HepG2 (cell line): ENCODE results near the gene ITGB5. TPM values are rescaled to one million over a fixed set of nuclear protein-coding genes. Genes with fewer than 3 reads are reported as not detected.

ENCODE experiments used
- ATAC-seq: fragments of 200-7000 bp; cut with Tn5 transposase; 3 replicates; pipeline ENCODE4 v1.9.1; 2020; ENCODE audit warnings: mild to moderate bottlenecking, moderate library complexity
- BruUV-seq: library from RNA; stranded (reverse); fragments of 400-500 nt; replicated peaks from 2 replicates; lab custom pipeline; 2021; lab: Mats Ljungman, UMichigan
- CTCF ChIA-PET: fragments of 300-600 bp; formaldehyde crosslinking; extraction: SDS; loops from one replicate; lab custom pipeline; 2021; ENCODE audit warnings: low total read pairs, inconsistent platforms, low intra/inter-chr PET ratio; lab: Yijun Ruan, JAX
- POLR2A ChIA-PET: fragments of 350-600 bp; sonication (Branson Sonifier 250); formaldehyde crosslinking; loops from one replicate; lab custom pipeline; 2020; ENCODE audit warnings: antibody characterized with exemption, inconsistent platforms; lab: Yijun Ruan, JAX
- DNase-seq: peaks from one replicate; pipeline ENCODE4 v3.0.0-alpha.2; 2015; ENCODE audit warnings: low spot score
- FAIRE-seq: peaks from 3 replicates; lab custom pipeline; 2011; peaks lifted over from hg19 to GRCh38; lab: Jason Lieb, UNC
- H2AFZ ChIP-seq: one replicate; pipeline ENCODE4 v1.6.1; 2011; ENCODE audit warnings: low read length, inconsistent platforms
- H3K27ac ChIP-seq: fragments of 300-600 bp; 3 replicates; pipeline ENCODE4 v1.8.0; 2011; ENCODE audit warnings: mixed run types, mild to moderate bottlenecking, mixed read lengths, low read length, inconsistent platforms; ENCODE audit not compliant: insufficient read depth; ENCODE audit errors: extremely low read length
- H3K27me3 ChIP-seq, 2 experiments: fragments of 200-600 bp in 1 of 2; 2 replicates in 1 of 2; 3 replicates in 1 of 2; pipeline versions ENCODE4 v1.6.0 to v1.8.0; 2011; ENCODE audit warnings: low read length in 2 of 2, mild to moderate bottlenecking in 2 of 2, moderate library complexity in 2 of 2, inconsistent platforms in 1 of 2; ENCODE audit not compliant: insufficient read depth in 2 of 2, control insufficient read depth in 1 of 2
- H3K36me3 ChIP-seq, 2 experiments: fragments of 200-600 bp in 1 of 2; replicated peaks in 1 of 2; 2 replicates in 1 of 2; 3 replicates in 1 of 2; pipeline versions ENCODE4 v1.5.1 to v1.8.0; 2011; ENCODE audit warnings: low read length in 2 of 2, inconsistent platforms in 1 of 2; ENCODE audit not compliant: insufficient read depth in 2 of 2, control insufficient read depth in 1 of 2
- H3K4me1 ChIP-seq: 2 replicates; pipeline ENCODE4 v1.5.1; 2012; ENCODE audit warnings: low read length, inconsistent platforms; ENCODE audit not compliant: insufficient read depth
- H3K4me2 ChIP-seq: 2 replicates; pipeline ENCODE4 v1.6.0; 2011; ENCODE audit warnings: low read depth, low read length, inconsistent platforms
- H3K4me3 ChIP-seq, 3 experiments: fragments of 200-600 bp in 1 of 3; sonication (generic), shearing (Covaris generic) in 1 of 3; replicated peaks in 1 of 3; 2 replicates each; pipeline ENCODE4 v1.5.1; 2011 to 2016; ENCODE audit warnings: low read length in 3 of 3, inconsistent platforms in 2 of 3, low read depth in 2 of 3, mild to moderate bottlenecking in 2 of 3, control low read depth in 1 of 3, mixed read lengths in 1 of 3; ENCODE audit not compliant: insufficient read depth in 1 of 3
- H3K79me2 ChIP-seq: one replicate; pipeline ENCODE4 v1.6.1; 2011; ENCODE audit warnings: low read length, inconsistent platforms; ENCODE audit not compliant: insufficient read depth
- H3K9ac ChIP-seq: 2 replicates; pipeline ENCODE4 v1.6.0; 2011; ENCODE audit warnings: mild to moderate bottlenecking, low read depth, low read length, inconsistent platforms; ENCODE audit not compliant: insufficient read depth
- H3K9me3 ChIP-seq: 2 replicates; pipeline ENCODE4 v1.5.1; 2012; ENCODE audit warnings: mild to moderate bottlenecking, low read length
- H4K20me1 ChIP-seq: 2 replicates; pipeline ENCODE4 v1.6.0; 2011; ENCODE audit warnings: inconsistent platforms, mild to moderate bottlenecking, low read length, moderate library complexity; ENCODE audit not compliant: insufficient read depth
- ARNTL ChIP-seq: sonication (generic); formaldehyde crosslinking; IDR thresholded peaks from 2 replicates; pipeline ENCODE4 v1.4.0; 2020; ENCODE audit warnings: mild to moderate bottlenecking, missing genetic modification reagents
- GLMP ChIP-seq: sonication (generic); formaldehyde crosslinking; IDR thresholded peaks from 2 replicates; pipeline ENCODE4 v1.9.0; 2021; ENCODE audit warnings: missing genetic modification reagents, mild to moderate bottlenecking, borderline replicate concordance
- MTA1 ChIP-seq: sonication (generic); formaldehyde crosslinking; IDR thresholded peaks from 2 replicates; pipeline ENCODE4 v1.4.0; 2020; ENCODE audit warnings: missing genetic modification reagents, mild to moderate bottlenecking, borderline replicate concordance
- NR3C1 ChIP-seq: sonication (generic); formaldehyde crosslinking; IDR thresholded peaks from 2 replicates; pipeline ENCODE4 v1.4.0; 2020; ENCODE audit warnings: missing genetic modification reagents
- ZC3H4 ChIP-seq: sonication (generic); formaldehyde crosslinking; IDR thresholded peaks from 2 replicates; pipeline ENCODE4 v1.4.0; 2020; ENCODE audit warnings: missing genetic modification reagents, borderline replicate concordance
- WGBS: methylation state at CpG from one replicate; pipeline ENCODE4 v1.1.6; 2017; ENCODE audit warnings: low lambda C conversion rate; 5-methylcytosine and 5-hydroxymethylcytosine counted together
- in situ Hi-C: cut with HindIII; loops from 2 replicates; pipeline ENCODE4 v1.10.0; 2017; ENCODE audit warnings: low pct_unique_long_range_greater_than_20kb; ENCODE audit not compliant: extremely low pct_ligation_motif_present
- intact Hi-C: fragments of 100-400 bp; cut with micrococcal nuclease; formaldehyde crosslinking; loops from one replicate; pipeline ENCODE4 v1.10.0; 2022; ENCODE audit not compliant: unreplicated experiment
- polyA plus RNA-seq, 8 experiments: library from polyadenylated mRNA; depleted of rRNA in 3 of 8; stranded (reverse) in 7 of 8; unstranded in 1 of 8; fragments of >200 nt; fragmentation: Illumina TruSeq in 4 of 8; extraction: Trizol in 4 of 8; gene quantifications; 2 replicates each; pipeline versions ENCODE4 v1.2.1 to v1.2.3, GENCODE V29; 2011 to 2016; ENCODE audit warnings: low read depth in 4 of 8, missing spikeins in 1 of 8, mixed read lengths in 1 of 8; ENCODE audit not compliant: insufficient read depth in 1 of 8
- total RNA-seq, 5 experiments: library from RNA; depleted of rRNA; stranded (reverse); fragments of >200 nt; fragmentation: Illumina TruSeq; extraction: Trizol; gene quantifications; 2 replicates each; pipeline ENCODE4 v1.2.3, GENCODE V29; 2016; ENCODE audit warnings: low read depth in 1 of 5
- TF ChIP-seq, protein P1 (sequence below): IDR thresholded peaks from 2 replicates; pipeline ENCODE4 v1.6.1; 2016
- TF ChIP-seq, protein P2 (sequence below): sonication (generic); formaldehyde crosslinking; IDR thresholded peaks from 2 replicates; pipeline ENCODE4 v1.9.0; 2021; ENCODE audit warnings: mild to moderate bottlenecking, missing genetic modification reagents
- TF ChIP-seq, protein P3 (sequence below): sonication (generic); formaldehyde crosslinking; IDR thresholded peaks from 2 replicates; pipeline ENCODE4 v1.4.0; 2020; ENCODE audit warnings: missing genetic modification reagents
- TF ChIP-seq, protein P4 (sequence below): IDR thresholded peaks from 2 replicates; pipeline ENCODE4 v1.6.1; 2018; ENCODE audit warnings: missing genetic modification reagents
- TF ChIP-seq, protein P5 (sequence below): sonication (generic); formaldehyde crosslinking; IDR thresholded peaks from 2 replicates; pipeline ENCODE4 v1.4.0; 2020; ENCODE audit warnings: mild to moderate bottlenecking, missing genetic modification reagents

The ITGB5 gene
- total and polyA plus RNA-seq, 2 of the 13 experiments (the other 11 are each of a cell fraction or from before 2014, with no cell fraction given) = 74.1 to 343 TPM

DNA sequence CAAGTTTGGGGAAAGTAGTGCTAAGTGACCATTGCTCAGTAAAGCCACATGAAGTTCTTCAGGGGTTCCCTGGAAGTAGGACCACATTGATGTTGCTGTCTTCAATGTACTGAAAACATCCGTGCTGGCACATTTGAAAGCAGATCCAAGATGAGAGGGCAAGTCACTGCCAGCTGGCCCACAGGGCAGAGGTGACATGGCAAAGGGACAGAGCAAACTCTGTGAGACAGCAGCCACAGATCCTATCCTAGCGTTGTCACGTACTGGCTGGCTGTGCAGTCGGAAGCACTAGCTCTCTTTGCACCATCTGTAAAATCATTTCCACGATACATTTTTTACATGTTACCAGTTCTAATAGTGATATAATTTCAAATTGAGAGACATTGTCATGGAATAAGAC is 33.6 kb upstream of the ITGB5 start:
- peaks cover 20% of the 10 kb centered on the region for H3K4me1 ChIP-seq
- H3K36me3 ChIP-seq = no peaks in the 10 kb centered on the region
- BruUV-seq = no TSS peak
- POLR2A ChIA-PET = no interaction called here
- intact Hi-C loops (loop anchor here (10.0 kb wide), 1 partner anchor 664 kb away; no protein-coding TSS in a partner anchor), in situ Hi-C loops (no loop called here)
- DNase-seq (no peak), FAIRE-seq (no peak), ATAC-seq (no peak)
- no peak overlapping the region for H2AFZ ChIP-seq
- H3K27me3 ChIP-seq = peaks cover 0 to 7% of the 10 kb centered on the region in 2 experiments; a peak in 1 of 5 replicates
- no peak for TF ChIP-seq ARNTL (CRISPR knock-in tag)
- TF ChIP-seq, protein P1, sequence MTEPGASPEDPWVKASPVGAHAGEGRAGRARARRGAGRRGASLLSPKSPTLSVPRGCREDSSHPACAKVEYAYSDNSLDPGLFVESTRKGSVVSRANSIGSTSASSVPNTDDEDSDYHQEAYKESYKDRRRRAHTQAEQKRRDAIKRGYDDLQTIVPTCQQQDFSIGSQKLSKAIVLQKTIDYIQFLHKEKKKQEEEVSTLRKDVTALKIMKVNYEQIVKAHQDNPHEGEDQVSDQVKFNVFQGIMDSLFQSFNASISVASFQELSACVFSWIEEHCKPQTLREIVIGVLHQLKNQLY (CRISPR knock-in tag) = no peak
- no peak for TF ChIP-seq GLMP (CRISPR knock-in tag)
- TF ChIP-seq, protein P2, sequence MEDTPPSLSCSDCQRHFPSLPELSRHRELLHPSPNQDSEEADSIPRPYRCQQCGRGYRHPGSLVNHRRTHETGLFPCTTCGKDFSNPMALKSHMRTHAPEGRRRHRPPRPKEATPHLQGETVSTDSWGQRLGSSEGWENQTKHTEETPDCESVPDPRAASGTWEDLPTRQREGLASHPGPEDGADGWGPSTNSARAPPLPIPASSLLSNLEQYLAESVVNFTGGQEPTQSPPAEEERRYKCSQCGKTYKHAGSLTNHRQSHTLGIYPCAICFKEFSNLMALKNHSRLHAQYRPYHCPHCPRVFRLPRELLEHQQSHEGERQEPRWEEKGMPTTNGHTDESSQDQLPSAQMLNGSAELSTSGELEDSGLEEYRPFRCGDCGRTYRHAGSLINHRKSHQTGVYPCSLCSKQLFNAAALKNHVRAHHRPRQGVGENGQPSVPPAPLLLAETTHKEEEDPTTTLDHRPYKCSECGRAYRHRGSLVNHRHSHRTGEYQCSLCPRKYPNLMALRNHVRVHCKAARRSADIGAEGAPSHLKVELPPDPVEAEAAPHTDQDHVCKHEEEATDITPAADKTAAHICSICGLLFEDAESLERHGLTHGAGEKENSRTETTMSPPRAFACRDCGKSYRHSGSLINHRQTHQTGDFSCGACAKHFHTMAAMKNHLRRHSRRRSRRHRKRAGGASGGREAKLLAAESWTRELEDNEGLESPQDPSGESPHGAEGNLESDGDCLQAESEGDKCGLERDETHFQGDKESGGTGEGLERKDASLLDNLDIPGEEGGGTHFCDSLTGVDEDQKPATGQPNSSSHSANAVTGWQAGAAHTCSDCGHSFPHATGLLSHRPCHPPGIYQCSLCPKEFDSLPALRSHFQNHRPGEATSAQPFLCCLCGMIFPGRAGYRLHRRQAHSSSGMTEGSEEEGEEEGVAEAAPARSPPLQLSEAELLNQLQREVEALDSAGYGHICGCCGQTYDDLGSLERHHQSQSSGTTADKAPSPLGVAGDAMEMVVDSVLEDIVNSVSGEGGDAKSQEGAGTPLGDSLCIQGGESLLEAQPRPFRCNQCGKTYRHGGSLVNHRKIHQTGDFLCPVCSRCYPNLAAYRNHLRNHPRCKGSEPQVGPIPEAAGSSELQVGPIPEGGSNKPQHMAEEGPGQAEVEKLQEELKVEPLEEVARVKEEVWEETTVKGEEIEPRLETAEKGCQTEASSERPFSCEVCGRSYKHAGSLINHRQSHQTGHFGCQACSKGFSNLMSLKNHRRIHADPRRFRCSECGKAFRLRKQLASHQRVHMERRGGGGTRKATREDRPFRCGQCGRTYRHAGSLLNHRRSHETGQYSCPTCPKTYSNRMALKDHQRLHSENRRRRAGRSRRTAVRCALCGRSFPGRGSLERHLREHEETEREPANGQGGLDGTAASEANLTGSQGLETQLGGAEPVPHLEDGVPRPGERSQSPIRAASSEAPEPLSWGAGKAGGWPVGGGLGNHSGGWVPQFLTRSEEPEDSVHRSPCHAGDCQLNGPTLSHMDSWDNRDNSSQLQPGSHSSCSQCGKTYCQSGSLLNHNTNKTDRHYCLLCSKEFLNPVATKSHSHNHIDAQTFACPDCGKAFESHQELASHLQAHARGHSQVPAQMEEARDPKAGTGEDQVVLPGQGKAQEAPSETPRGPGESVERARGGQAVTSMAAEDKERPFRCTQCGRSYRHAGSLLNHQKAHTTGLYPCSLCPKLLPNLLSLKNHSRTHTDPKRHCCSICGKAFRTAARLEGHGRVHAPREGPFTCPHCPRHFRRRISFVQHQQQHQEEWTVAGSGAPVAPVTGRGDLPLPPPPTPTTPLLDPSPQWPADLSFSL = no peak
- TF ChIP-seq ZC3H4 = no peak
- TF ChIP-seq NR3C1 (CRISPR knock-in tag) = no peak
- TF ChIP-seq MTA1 (CRISPR knock-in tag) = no peak
- TF ChIP-seq, protein P3, sequence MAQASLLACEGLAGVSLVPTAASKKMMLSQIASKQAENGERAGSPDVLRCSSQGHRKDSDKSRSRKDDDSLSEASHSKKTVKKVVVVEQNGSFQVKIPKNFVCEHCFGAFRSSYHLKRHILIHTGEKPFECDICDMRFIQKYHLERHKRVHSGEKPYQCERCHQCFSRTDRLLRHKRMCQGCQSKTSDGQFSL = no peak
- TF ChIP-seq, protein P4, sequence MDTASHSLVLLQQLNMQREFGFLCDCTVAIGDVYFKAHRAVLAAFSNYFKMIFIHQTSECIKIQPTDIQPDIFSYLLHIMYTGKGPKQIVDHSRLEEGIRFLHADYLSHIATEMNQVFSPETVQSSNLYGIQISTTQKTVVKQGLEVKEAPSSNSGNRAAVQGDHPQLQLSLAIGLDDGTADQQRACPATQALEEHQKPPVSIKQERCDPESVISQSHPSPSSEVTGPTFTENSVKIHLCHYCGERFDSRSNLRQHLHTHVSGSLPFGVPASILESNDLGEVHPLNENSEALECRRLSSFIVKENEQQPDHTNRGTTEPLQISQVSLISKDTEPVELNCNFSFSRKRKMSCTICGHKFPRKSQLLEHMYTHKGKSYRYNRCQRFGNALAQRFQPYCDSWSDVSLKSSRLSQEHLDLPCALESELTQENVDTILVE (CRISPR knock-in tag) = no peak
- TF ChIP-seq, protein P5, sequence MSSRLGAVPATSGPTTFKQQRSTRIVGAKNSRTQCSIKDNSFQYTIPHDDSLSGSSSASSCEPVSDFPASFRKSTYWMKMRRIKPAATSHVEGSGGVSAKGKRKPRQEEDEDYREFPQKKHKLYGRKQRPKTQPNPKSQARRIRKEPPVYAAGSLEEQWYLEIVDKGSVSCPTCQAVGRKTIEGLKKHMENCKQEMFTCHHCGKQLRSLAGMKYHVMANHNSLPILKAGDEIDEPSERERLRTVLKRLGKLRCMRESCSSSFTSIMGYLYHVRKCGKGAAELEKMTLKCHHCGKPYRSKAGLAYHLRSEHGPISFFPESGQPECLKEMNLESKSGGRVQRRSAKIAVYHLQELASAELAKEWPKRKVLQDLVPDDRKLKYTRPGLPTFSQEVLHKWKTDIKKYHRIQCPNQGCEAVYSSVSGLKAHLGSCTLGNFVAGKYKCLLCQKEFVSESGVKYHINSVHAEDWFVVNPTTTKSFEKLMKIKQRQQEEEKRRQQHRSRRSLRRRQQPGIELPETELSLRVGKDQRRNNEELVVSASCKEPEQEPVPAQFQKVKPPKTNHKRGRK (CRISPR knock-in tag) = no peak
- H3K9me3 ChIP-seq = no peaks in the 10 kb centered on the region
- no peaks in the 10 kb centered on the region for H4K20me1 ChIP-seq
- no peak overlapping the region for H3K9ac ChIP-seq
- no peaks in the 10 kb centered on the region for H3K79me2 ChIP-seq
- no peak overlapping the region for H3K27ac ChIP-seq
- no peak overlapping the region for H3K4me3 ChIP-seq
- WGBS = 79% methylated on average over 4 of the region's 5 CpGs
- no peak overlapping the region for H3K4me2 ChIP-seq
- CTCF ChIA-PET = no interaction called here
